Immature natural killer cell (primary cell): ENCODE measurements around the gene MPHOSPH9. TPM values are rescaled to one million over a fixed set of nuclear protein-coding genes. Genes with fewer than 3 reads are reported as not detected.
A peak's percentile ranks its signal among the peaks of the same experiment; 100 is the strongest.

Source experiments
- DNase-seq, 3 donors: peaks; one replicate each; pipeline ENCODE4 v3.0.0; 2022; ENCODE audit warnings: mixed read lengths in 1 of 3
- H3K27ac Mint-ChIP-seq, 6 donors: one replicate each; pipeline ENCODE4 v1.8.0; 2020; ENCODE audit warnings: mixed read lengths in 6 of 6, mild to moderate bottlenecking in 5 of 6, inconsistent platforms in 4 of 6, moderate library complexity in 3 of 6
- H3K27me3 Mint-ChIP-seq, 3 donors: one replicate each; pipeline ENCODE4 v1.8.0; 2020 to 2021; ENCODE audit warnings: low read depth in 3 of 3, mild to moderate bottlenecking in 3 of 3, mixed read lengths in 3 of 3, moderate library complexity in 3 of 3, inconsistent platforms in 1 of 3
- H3K36me3 Mint-ChIP-seq, 3 donors: one replicate each; pipeline ENCODE4 v1.8.0; 2020; ENCODE audit warnings: mixed read lengths in 3 of 3, inconsistent platforms in 2 of 3, mild to moderate bottlenecking in 2 of 3
- H3K4me1 Mint-ChIP-seq, 2 donors: one replicate each; pipeline ENCODE4 v1.8.0; 2020; ENCODE audit warnings: inconsistent platforms in 2 of 2, mild to moderate bottlenecking in 2 of 2, mixed read lengths in 2 of 2, moderate library complexity in 1 of 2
- H3K4me3 Mint-ChIP-seq, 5 donors: one replicate each; pipeline ENCODE4 v1.8.0; 2020; ENCODE audit warnings: mild to moderate bottlenecking in 5 of 5, mixed read lengths in 5 of 5, inconsistent platforms in 3 of 5, moderate library complexity in 3 of 5
- H3K9me3 Mint-ChIP-seq, 6 donors: one replicate each; pipeline ENCODE4 v1.8.0; 2020; ENCODE audit warnings: mild to moderate bottlenecking in 6 of 6, mixed read lengths in 6 of 6, inconsistent platforms in 4 of 6, moderate library complexity in 3 of 6
- polyA plus RNA-seq, 3 donors: library from polyadenylated mRNA; unstranded; fragments of 300-500 nt; fragmentation: Illumina TruSeq; gene quantifications; one replicate each; pipeline ENCODE4 v1.2.3, GENCODE V29; 2021

The MPHOSPH9 gene
- polyA plus RNA-seq = 10 to 100 TPM; 18.8 to 44.8 (median 43.9) TPM

- Mint-ChIP-seq H3K27me3 (peaks cover 8 to 14% (median 13%) of the 10 kb centered on the region in 3 donors), H3K36me3 (no peaks in the 10 kb centered on the region), H3K9me3 (no peaks in the 10 kb centered on the region), H3K4me3 (peak within 1 kb of the TSS; percentile 98 to 100 (median 99)), H3K4me1 (peaks cover 70 to 85% of the 10 kb centered on the region in 2 donors), H3K27ac (peak within 1 kb of the TSS; percentile 91 to 98 (median 96))
- peak; percentile 100 for DNase-seq
Measured at GRCh38 chr12:123232807-123233504, at the start of gene MPHOSPH9, which contains the start of gene MTRFR. MPHOSPH9 (minus strand) TSS chr12:123233141; CDS start chr12:123230364, 2,777 bp downstream. MTRFR (plus strand) TSS chr12:123233436; CDS start chr12:123253675, 20,239 bp downstream.

GRCh38 chr12:123282111-123282510 is 49.2 kb upstream of the MPHOSPH9 start:
- Mint-ChIP-seq H3K4me1 (no peaks in the 10 kb centered on the region), H3K27ac (no peak overlapping the region), H3K4me3 (no peak overlapping the region), H3K27me3 (no peaks in the 10 kb centered on the region), H3K36me3 (no peaks in the 10 kb centered on the region), H3K9me3 (no peaks in the 10 kb centered on the region)
- no peak for DNase-seq

GRCh38 chr12:123280971-123281370 is 48.0 kb upstream of the MPHOSPH9 start:
- no peak overlapping the region for H3K27ac Mint-ChIP-seq
- DNase-seq = no peak
- H3K36me3 Mint-ChIP-seq = no peaks in the 10 kb centered on the region
- H3K4me3 Mint-ChIP-seq = no peak overlapping the region
- no peaks in the 10 kb centered on the region for H3K27me3 Mint-ChIP-seq
- no peaks in the 10 kb centered on the region for H3K9me3 Mint-ChIP-seq
- no peaks in the 10 kb centered on the region for H3K4me1 Mint-ChIP-seq

GRCh38 chr12:123278101-123278627 is 45.2 kb upstream of the MPHOSPH9 start:
- no peak for DNase-seq
- Mint-ChIP-seq H3K36me3 (no peaks in the 10 kb centered on the region), H3K4me3 (no peak overlapping the region), H3K27me3 (peaks cover 0 to 3% (median 1%) of the 10 kb centered on the region in 3 donors), H3K4me1 (no peaks in the 10 kb centered on the region), H3K27ac (peak overlapping the region in 1 of 6 donors; percentile 20), H3K9me3 (no peaks in the 10 kb centered on the region)

- peak overlapping the region; percentile 8 to 74 (median 61) for H3K4me3 Mint-ChIP-seq
- peak overlapping the region in 1 of 6 donors; percentile 37 for H3K27ac Mint-ChIP-seq
- peaks cover under 1 to 4% (median 3%) of the 10 kb centered on the region in 3 donors for H3K27me3 Mint-ChIP-seq
- H3K36me3 Mint-ChIP-seq = no peaks in the 10 kb centered on the region
- no peak for DNase-seq
- H3K4me1 Mint-ChIP-seq = peaks cover 22 to 29% of the 10 kb centered on the region in 2 donors
- no peaks in the 10 kb centered on the region for H3K9me3 Mint-ChIP-seq
Measured at GRCh38 chr12:123273166-123273565, 40.2 kb upstream of the MPHOSPH9 start.

GRCh38 chr12:123271001-123271668 is 38.2 kb upstream of the MPHOSPH9 start:
- Mint-ChIP-seq H3K27ac (no peak overlapping the region), H3K4me3 (no peak overlapping the region), H3K36me3 (no peaks in the 10 kb centered on the region), H3K4me1 (peaks cover 29 to 34% of the 10 kb centered on the region in 2 donors), H3K27me3 (peaks cover 1 to 5% (median 4%) of the 10 kb centered on the region in 3 donors), H3K9me3 (no peaks in the 10 kb centered on the region)
- DNase-seq = peak; percentile 58 to 68 (median 67)

- no peak for DNase-seq
- Mint-ChIP-seq H3K4me1 (peaks cover 29 to 34% of the 10 kb centered on the region in 2 donors), H3K27me3 (peaks cover 1 to 5% (median 4%) of the 10 kb centered on the region in 3 donors), H3K27ac (no peak overlapping the region), H3K36me3 (no peaks in the 10 kb centered on the region), H3K4me3 (peak overlapping the region; percentile 74 to 85 (median 81)), H3K9me3 (no peaks in the 10 kb centered on the region)
Measured at GRCh38 chr12:123270214-123271000, 37.5 kb upstream of the MPHOSPH9 start.

GRCh38 chr12:123269896-123270213 is 36.9 kb upstream of the MPHOSPH9 start:
- H3K27ac Mint-ChIP-seq = peak overlapping the region in 1 of 6 donors; percentile 64
- H3K27me3 Mint-ChIP-seq = peaks cover 1 to 5% (median 4%) of the 10 kb centered on the region in 3 donors
- no peaks in the 10 kb centered on the region for H3K36me3 Mint-ChIP-seq
- peaks cover 29 to 34% of the 10 kb centered on the region in 2 donors for H3K4me1 Mint-ChIP-seq
- H3K4me3 Mint-ChIP-seq = peak overlapping the region; percentile 74 to 85 (median 81)
- no peaks in the 10 kb centered on the region for H3K9me3 Mint-ChIP-seq
- no peak for DNase-seq

GRCh38 chr12:123269395-123269892 is 36.5 kb upstream of the MPHOSPH9 start:
- peaks cover 1 to 5% (median 4%) of the 10 kb centered on the region in 3 donors for H3K27me3 Mint-ChIP-seq
- H3K4me3 Mint-ChIP-seq = peak overlapping the region; percentile 74 to 85 (median 81)
- peaks cover 29 to 34% of the 10 kb centered on the region in 2 donors for H3K4me1 Mint-ChIP-seq
- H3K27ac Mint-ChIP-seq = peak overlapping the region in 3 of 6 donors; percentile 7 to 64 (median 26)
- peak; percentile 45 to 49 (median 45) for DNase-seq
- H3K36me3 Mint-ChIP-seq = no peaks in the 10 kb centered on the region
- H3K9me3 Mint-ChIP-seq = no peaks in the 10 kb centered on the region

GRCh38 chr12:123268850-123269249 is 35.9 kb upstream of the MPHOSPH9 start:
- peaks cover 29 to 34% of the 10 kb centered on the region in 2 donors for H3K4me1 Mint-ChIP-seq
- H3K9me3 Mint-ChIP-seq = no peaks in the 10 kb centered on the region
- no peak for DNase-seq
- peak overlapping the region in 2 of 6 donors; percentile 26 to 61 for H3K27ac Mint-ChIP-seq
- H3K27me3 Mint-ChIP-seq = peaks cover 1 to 6% (median 4%) of the 10 kb centered on the region in 3 donors
- H3K4me3 Mint-ChIP-seq = peak overlapping the region; percentile 44 to 85 (median 70)
- H3K36me3 Mint-ChIP-seq = no peaks in the 10 kb centered on the region

- Mint-ChIP-seq H3K4me1 (peaks cover 29 to 34% of the 10 kb centered on the region in 2 donors), H3K27me3 (peaks cover 1 to 5% (median 1%) of the 10 kb centered on the region in 3 donors), H3K4me3 (peak overlapping the region; percentile 25 to 64 (median 59)), H3K27ac (peak overlapping the region in 2 of 6 donors; percentile 40 to 43), H3K36me3 (no peaks in the 10 kb centered on the region), H3K9me3 (no peaks in the 10 kb centered on the region)
- DNase-seq = peak in 2 of 3 donors; percentile 26
Measured at GRCh38 chr12:123267991-123268843, 35.3 kb upstream of the MPHOSPH9 start.

GRCh38 chr12:123267335-123267920 is 34.5 kb upstream of the MPHOSPH9 start:
- peaks cover 29 to 30% of the 10 kb centered on the region in 2 donors for H3K4me1 Mint-ChIP-seq
- H3K9me3 Mint-ChIP-seq = no peaks in the 10 kb centered on the region
- H3K36me3 Mint-ChIP-seq = no peaks in the 10 kb centered on the region
- DNase-seq = no peak
- H3K4me3 Mint-ChIP-seq = peak overlapping the region in 1 of 5 donors; percentile 64
- H3K27ac Mint-ChIP-seq = peak overlapping the region in 2 of 6 donors; percentile 43 to 53
- peaks cover 0 to 3% (median 1%) of the 10 kb centered on the region in 3 donors for H3K27me3 Mint-ChIP-seq
